Fibroblast of villous mesenchyme (primary cell): ENCODE measurements around the gene CD79A. TPM values are rescaled to one million over a fixed set of nuclear protein-coding genes. Genes with fewer than 3 reads are reported as not detected.
"Not testable (repeated sequence)": the region's sequence is repeated elsewhere in the genome, so short reads cannot be mapped to it uniquely, and the experiment has no call there.

Experiments
- DNase-seq: peaks from one replicate; pipeline ENCODE4 v3.0.0-alpha.2; 2010; ENCODE audit warnings: low read depth
- H3K4me3 ChIP-seq: 2 replicates; pipeline ENCODE4 v1.5.1; 2011; ENCODE audit warnings: low read depth, mild to moderate bottlenecking, low read length
- total RNA-seq: library from RNA; depleted of rRNA; stranded (reverse); fragments of >200 nt; gene quantifications from 2 replicates; pipeline ENCODE4 v1.2.3, GENCODE V29; 2012
- TF ChIP-seq, protein P1 (sequence below): IDR thresholded peaks from 2 replicates; pipeline ENCODE4 v1.5.1; 2012; ENCODE audit warnings: low read depth, mild to moderate bottlenecking, low read length; ENCODE audit not compliant: insufficient read depth

The CD79A gene
- total RNA-seq, 1 donor = not detected

DNA sequence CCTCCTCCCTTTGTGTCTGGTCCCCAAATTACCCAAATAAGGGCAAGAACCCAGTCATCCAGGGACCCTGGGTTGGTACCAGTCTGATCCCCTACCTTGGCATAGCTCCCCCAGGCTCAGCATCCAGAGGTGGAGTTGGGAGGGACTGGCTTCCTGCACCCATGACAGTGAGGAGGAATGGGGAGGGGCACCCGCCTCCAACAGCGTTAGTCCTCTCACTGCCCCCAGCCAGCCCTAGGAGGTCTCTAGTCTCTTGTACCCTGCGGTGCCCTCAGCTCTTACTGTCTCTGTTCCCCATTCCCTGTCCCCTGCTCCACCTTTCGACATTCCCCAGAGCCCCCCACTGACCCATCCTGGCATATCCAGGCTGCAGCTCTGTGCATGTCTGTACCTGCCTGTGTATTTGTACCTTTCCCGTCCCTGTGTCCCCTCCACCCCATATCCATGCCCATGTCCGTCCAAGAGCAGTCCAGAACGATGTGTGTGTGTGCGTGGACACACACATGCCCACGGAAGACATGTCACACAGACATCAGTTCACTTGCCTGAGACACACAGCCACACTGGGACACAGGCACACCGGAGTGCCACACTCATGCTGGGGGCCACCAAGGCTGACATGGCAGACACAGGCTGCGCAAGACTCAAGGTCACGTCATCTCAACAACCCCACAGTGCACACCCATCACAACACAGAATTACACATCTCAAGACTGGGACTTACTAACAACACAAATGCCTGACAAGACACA is 33.3 kb downstream of the CD79A start:
- no peak for DNase-seq
- H3K4me3 ChIP-seq = no peak overlapping the region
- TF ChIP-seq, protein P1, sequence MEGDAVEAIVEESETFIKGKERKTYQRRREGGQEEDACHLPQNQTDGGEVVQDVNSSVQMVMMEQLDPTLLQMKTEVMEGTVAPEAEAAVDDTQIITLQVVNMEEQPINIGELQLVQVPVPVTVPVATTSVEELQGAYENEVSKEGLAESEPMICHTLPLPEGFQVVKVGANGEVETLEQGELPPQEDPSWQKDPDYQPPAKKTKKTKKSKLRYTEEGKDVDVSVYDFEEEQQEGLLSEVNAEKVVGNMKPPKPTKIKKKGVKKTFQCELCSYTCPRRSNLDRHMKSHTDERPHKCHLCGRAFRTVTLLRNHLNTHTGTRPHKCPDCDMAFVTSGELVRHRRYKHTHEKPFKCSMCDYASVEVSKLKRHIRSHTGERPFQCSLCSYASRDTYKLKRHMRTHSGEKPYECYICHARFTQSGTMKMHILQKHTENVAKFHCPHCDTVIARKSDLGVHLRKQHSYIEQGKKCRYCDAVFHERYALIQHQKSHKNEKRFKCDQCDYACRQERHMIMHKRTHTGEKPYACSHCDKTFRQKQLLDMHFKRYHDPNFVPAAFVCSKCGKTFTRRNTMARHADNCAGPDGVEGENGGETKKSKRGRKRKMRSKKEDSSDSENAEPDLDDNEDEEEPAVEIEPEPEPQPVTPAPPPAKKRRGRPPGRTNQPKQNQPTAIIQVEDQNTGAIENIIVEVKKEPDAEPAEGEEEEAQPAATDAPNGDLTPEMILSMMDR = no peak

DNA sequence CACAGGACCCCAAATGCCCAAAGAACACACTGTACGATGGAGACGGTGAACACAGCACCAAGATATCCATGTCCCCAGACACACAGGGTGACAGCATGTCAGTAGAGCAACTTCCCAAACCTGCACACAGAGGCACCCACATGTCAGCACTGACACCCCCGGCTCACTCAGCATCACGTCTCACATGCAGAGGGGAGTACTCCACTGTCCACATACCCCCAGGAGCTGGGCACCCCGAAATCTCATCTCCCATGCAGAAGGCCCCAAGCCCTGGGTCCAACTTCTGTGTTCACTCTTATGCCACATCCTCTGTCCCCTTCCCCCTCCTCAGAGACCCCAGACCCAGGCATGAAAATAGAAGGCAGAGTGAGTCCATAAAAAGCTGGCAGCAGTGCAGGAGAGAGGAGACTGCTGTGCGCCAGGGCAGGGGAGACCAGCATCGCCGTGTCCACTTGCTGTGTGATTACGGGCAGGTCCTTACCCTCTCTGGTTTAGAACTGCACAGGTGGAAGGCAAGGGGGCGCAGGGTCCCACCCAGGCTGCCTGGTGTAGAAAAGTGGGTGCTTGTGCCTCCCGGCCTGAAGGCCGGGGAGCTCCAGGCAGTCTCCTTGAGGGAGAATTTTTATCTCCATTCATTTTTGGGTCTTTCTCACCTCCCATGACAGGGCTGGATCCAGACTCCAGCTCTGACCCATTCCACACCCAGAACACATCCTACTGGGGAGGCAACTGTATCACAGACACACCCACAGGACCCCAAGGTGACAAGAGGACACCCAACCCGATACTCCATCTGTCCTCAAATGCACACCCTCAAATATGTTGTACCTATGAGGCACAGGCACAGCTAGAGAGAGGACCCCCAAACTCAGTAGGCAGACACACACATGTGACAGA is 34.2 kb downstream of the CD79A start:
- no peak for DNase-seq
- TF ChIP-seq, protein P1 = no peak
- no peak overlapping the region for H3K4me3 ChIP-seq

DNA sequence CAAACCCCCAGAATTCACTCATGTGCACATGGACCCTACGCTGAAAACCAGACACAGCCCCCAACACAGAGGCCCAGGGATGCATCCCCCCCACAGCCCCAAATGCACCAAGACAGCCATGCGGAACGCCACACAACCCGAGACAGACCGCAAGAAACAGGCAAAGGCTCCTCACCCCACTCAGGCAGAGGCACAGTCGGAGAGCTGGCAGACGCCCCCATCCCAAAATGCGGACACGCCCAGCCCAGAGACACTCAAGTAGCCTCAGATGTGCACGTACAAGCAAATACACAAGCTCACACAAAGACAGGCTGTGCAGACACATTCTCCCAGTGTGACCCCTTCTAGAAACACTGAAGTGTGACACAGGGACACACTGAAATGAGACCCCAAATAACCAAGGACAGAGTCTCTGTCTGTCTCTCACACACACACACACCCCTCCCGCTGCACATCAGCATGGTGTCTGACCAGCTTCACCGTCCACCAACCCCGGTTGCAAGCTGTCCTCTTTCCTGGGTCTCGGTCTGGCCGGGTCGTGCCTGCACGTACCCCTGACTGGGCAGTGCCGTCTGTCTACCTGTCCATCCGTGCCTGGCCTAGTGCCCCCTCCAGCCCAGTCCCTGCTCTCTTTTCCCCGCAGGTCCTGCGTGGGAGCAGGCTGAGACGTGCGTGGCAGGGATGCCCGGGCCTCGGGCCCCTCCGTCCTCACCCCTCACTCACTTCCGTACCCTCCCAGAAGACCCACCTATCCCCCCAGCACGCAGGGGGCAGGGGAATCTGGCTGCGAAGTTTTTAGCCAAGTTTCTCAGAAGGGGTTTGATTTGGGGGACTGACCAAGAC is 35.0 kb downstream of the CD79A start:
- no peak for DNase-seq
- TF ChIP-seq, protein P1 = no peak
- H3K4me3 ChIP-seq = no peak overlapping the region

DNA sequence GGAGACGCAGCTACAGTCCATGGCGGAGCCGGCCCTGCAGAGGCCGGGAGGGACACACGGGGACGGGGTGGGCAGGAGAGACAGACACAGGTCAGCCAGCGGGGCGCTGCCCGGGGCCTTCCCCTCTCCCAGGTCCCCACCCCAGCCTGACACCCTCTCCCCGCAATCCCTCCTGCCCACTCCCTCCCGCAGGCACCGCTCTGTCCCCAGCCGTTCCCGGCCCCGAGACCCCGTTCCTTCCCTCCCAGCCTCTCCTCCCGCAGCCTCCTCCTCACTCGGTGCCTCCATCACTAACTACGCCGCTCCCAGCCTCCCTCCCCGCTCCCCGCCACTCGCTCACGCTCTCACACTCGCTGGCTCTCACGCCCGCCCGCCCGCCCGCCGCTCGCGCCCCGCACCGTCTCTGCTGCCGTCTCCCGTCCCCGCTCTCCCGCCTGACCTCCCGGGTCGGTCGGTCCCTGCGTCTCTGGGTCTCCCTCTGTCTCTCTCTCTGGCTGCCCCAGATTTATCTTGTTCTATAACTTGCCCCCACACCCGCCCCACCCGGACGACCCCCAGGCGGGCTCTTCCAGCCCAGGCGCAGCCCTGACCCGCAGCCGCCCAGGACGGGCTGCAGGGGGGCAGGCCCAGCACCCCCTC is 35.9 kb downstream of the CD79A start:
- no peak for DNase-seq
- no peak overlapping the region for H3K4me3 ChIP-seq
- TF ChIP-seq, protein P1 = no peak

DNA sequence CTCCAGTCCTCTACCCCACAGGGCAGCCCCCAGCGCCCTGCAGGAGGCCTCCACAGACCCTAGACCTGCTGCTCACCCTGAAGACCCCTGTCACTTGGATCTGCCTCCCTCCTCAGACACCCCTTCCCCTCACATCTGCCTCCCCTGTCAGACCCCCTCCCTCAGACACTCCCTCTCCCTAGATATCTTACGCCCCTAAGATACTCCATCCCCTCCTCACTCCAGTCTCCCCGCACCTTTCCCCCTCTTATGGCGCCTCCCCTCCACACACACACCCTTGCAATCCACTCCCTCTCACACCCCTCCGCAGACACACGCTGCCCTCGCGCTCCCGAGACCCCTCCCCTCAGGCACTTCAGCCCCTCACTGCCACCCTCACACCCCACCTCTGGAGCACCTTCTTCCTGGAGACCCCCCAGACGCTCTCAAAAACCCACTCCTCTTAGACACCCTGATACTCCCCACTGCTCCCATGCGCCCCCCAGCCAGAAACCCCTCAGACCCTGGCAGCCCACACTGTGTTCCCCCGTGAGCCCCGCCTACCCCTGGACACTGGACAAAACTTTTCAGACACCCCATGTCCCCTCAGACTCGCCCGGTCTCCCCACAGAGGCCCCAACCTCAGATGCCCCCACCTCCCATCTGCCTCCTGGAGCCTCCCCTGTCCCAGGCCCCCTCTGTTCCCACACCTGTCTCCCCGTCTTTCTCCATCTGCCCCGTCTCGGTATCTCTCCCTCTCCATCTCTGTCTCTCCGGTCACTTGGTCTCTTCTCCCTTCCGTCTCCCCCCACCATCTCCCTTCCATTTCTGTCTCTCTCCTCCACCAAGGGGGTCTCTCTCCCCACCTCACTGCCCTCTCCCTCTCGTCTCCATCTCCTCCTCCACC is 36.7 kb downstream of the CD79A start:
- TF ChIP-seq, protein P1 = no peak
- DNase-seq = no peak
- H3K4me3 ChIP-seq = no peak overlapping the region

DNA sequence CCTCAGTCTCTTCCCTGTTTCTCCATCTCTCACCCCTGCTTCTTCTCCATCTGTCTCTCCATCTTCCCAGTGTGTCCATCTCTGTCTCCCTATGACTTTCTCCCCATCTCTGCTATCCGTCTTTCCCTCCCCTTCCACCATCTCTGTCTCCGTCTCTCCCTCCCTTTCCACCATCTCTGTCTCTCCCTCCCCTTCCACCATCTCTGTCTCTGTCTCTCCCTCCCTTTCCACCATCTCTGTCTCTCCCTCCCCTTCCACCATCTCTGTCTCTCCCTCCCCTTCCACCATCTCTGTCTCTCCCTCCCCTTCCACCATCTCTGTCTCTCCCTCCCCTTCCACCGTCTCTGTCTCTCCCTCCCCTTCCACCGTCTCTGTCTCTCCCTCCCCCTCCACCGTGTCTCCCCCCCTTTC is 37.4 kb downstream of the CD79A start:
- DNase-seq, H3K4me3 ChIP-seq: not testable (repeated sequence)
